GM12873 (cell line): ENCODE results near the gene TUT4.

Experiments used
- CTCF ChIP-seq: IDR thresholded peaks from 2 replicates; pipeline ENCODE4 v1.5.1; 2012; ENCODE audit warnings: low read depth, mild to moderate bottlenecking, moderate library complexity, low read length, control low read depth; ENCODE audit not compliant: insufficient read depth; ENCODE audit errors: missing control alignments

The TUT4 gene

GRCh38 chr1:52552505-52553361 lies at the start of gene TUT4:
Gene TUT4 (minus strand): TSS chr1:52553092. CDS start chr1:52526280, 26,812 bp downstream.
- peak; percentile 10 for TF ChIP-seq CTCF

GRCh38 chr1:52601991-52602855 lies 49.3 kb upstream of the TUT4 start, which contains the start of gene GPX7:
Gene GPX7 (plus strand): TSS chr1:52602371. CDS start chr1:52602410, 39 bp downstream.
- TF ChIP-seq CTCF, result no peak

- TF ChIP-seq CTCF, result no peak
Observed at GRCh38 chr1:52601519-52601918, 48.6 kb upstream of the TUT4 start.

- TF ChIP-seq CTCF, result no peak
Observed at GRCh38 chr1:52600533-52601179, 47.8 kb upstream of the TUT4 start.

- no peak for TF ChIP-seq CTCF
Observed at GRCh38 chr1:52599236-52599635, 46.3 kb upstream of the TUT4 start.

GRCh38 chr1:52598729-52599128 lies 45.8 kb upstream of the TUT4 start:
- no peak for TF ChIP-seq CTCF

- no peak for TF ChIP-seq CTCF
Observed at GRCh38 chr1:52597912-52598311, 45.0 kb upstream of the TUT4 start.
